SK-N-MC (cell line): ENCODE data around the gene TTLL11.

Source experiments
- EZH2 ChIP-seq: fragments of 200-600 bp; sonication (generic); IDR thresholded peaks from one replicate; pipeline ENCODE4 v1.6.1; 2017; ENCODE audit warnings: antibody characterized with exemption
- POLR2AphosphoS5 ChIP-seq: IDR thresholded peaks from 2 replicates; pipeline ENCODE4 v1.6.1; 2012; ENCODE audit warnings: mild to moderate bottlenecking, low read depth, low read length, borderline replicate concordance

DNA sequence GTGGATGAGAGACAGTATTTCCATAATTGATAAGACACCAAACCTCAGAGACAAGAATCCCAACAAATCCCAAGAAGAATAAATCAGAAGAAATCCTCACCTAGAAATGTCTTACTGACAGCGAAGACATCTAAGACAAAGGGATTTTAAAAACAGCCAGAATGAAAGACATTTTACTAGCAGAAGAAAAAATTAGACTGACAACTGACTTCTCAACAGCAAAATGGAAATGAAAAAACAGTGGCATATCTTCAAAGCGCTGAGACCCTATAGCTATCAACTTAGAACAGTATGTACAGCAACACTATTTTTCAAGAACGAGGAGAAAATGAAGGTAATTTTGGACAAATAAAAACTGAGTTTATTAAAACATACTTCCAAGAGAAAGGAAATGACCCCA lies 16.3 kb downstream of the TTLL11 start:
- TF ChIP-seq POLR2AphosphoS5 (no peak), EZH2 (no peak)
